ENCODE results near the gene PCDHGA1.
"Not testable (repeated sequence)": the region's sequence is repeated elsewhere in the genome, so short reads cannot be mapped to it uniquely, and the experiment has no call there.

Gene PCDHGA1

GRCh38 chr5:141398608-141399007 lies 68.3 kb downstream of the PCDHGA1 start:
- H3K4me3 ChIP-seq (ENCODE audit: low read depth, low read length) = no peak overlapping the region
- TF ChIP-seq CTCF (IDR thresholded peaks at IDR 0.05; ENCODE audit: borderline replicate concordance, insufficient read depth, low read depth, low read length) = peak; percentile 23; the same call in 1 of the 2 replicates

DNA sequence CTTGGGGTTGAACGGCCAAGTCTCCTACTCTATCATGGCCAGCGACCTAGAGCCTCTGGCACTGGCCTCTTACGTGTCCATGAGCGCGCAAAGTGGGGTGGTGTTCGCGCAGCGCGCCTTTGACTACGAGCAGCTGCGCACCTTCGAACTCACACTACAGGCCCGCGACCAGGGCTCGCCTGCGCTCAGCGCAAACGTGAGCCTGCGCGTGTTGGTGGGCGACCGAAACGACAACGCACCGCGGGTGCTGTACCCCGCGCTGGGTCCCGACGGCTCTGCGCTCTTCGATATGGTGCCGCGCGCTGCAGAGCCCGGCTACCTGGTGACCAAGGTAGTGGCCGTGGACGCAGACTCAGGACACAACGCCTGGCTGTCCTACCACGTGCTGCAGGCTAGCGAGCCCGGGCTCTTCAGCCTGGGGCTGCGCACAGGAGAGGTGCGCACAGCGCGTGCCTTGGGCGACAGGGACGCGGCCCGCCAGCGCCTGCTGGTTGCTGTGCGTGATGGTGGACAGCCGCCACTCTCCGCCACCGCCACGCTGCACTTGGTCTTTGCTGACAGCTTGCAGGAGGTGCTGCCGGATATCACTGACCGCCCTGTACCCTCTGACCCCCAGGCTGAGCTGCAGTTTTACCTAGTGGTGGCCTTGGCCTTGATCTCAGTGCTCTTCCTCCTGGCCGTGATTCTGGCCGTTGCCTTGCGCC lies 69.4 kb downstream of the PCDHGA1 start:
- no peak overlapping the region for H3K4me3 ChIP-seq (ENCODE audit: low read depth, low read length)
- no peak for TF ChIP-seq CTCF (IDR thresholded peaks at IDR 0.05; ENCODE audit: borderline replicate concordance, insufficient read depth, low read depth, low read length)

GRCh38 chr5:141402553-141403243 lies 72.4 kb downstream of the PCDHGA1 start, which contains the start of gene PCDHGA9:
PCDHGA9 (plus strand) TSS chr5:141402778; CDS start chr5:141402953, 175 bp downstream.
- peak; percentile 36; the same call in 1 of the 2 replicates for TF ChIP-seq CTCF (IDR thresholded peaks at IDR 0.05; ENCODE audit: borderline replicate concordance, insufficient read depth, low read depth, low read length)
- H3K4me3 ChIP-seq (ENCODE audit: low read depth, low read length) = no peak within 1 kb of the TSS

- no peak overlapping the region for H3K4me3 ChIP-seq (ENCODE audit: low read depth, low read length)
- TF ChIP-seq CTCF (IDR thresholded peaks at IDR 0.05; ENCODE audit: borderline replicate concordance, insufficient read depth, low read depth, low read length) = no peak
These were observed 73.1 kb downstream of the PCDHGA1 start for GRCh38 chr5:141403387-141403786.

DNA sequence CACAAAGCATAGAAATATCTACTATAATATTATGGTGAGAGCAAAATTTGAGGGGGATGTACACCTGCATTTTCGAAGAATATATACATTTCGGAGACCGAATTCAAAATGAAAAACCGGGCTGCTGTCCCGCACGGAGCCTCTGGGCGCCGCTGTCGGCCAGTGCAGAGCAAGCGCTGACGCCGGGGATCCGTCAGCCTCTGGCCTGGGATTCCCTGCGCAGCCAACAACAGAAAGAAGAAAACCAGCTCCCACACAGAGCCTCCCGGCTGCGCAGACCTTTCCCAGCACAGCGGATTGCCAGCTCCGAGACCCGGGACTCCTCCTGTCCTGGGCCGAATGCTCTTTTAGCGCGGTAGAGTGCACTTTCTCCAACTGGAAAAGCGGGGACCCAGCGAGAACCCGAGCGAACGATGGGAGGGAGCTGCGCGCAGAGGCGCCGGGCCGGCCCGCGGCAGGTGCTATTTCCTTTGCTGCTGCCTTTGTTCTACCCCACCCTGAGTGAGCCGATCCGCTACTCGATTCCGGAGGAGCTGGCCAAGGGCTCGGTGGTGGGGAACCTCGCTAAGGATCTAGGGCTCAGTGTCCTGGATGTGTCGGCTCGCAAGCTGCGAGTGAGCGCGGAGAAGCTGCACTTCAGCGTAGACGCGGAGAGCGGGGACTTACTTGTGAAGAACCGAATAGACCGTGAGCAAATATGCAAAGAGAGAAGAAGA lies 77.6 kb downstream of the PCDHGA1 start, which contains the start of gene PCDHGB6:
TSS of gene PCDHGB6 (plus strand) at position 232 of the 716 bp plus-strand sequence. CDS start at position 414, 182 bp downstream.
- peak; percentile 47; the same call in 1 of the 2 replicates for TF ChIP-seq CTCF (IDR thresholded peaks at IDR 0.05; ENCODE audit: borderline replicate concordance, insufficient read depth, low read depth, low read length)
- not testable (repeated sequence) for H3K4me3 ChIP-seq (ENCODE audit: low read depth, low read length)

DNA sequence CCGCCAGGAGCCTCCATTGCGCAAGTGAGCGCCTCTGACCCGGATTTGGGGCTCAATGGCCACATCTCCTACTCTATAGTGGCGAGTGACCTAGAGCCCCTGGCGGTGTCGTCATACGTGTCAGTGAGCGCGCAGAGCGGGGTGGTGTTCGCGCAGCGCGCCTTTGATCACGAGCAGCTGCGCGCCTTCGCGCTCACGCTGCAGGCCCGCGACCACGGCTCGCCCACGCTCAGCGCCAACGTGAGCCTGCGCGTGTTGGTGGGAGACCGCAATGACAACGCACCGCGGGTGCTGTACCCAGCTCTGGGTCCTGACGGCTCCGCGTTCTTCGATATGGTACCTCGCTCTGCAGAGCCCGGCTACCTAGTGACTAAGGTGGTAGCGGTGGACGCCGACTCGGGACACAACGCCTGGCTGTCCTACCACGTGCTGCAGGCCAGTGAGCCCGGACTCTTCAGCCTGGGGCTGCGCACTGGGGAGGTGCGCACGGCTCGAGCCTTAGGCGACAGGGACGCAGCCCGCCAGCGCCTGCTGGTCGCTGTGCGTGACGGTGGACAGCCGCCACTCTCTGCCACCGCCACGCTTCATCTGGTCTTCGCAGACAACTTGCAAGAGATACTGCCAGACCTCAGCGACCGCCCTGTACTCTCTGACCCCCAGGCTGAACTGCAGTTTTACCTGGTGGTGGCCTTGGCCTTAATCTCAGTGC lies 79.4 kb downstream of the PCDHGA1 start:
- no peak overlapping the region for H3K4me3 ChIP-seq (ENCODE audit: low read depth, low read length)
- TF ChIP-seq CTCF (IDR thresholded peaks at IDR 0.05; ENCODE audit: borderline replicate concordance, insufficient read depth, low read depth, low read length) = no peak

All from GM12875 (cell line).